Nephron (organoid): ENCODE data around the gene APOA4.

Experiments
- H3K27ac Mint-ChIP-seq, 3 experiments: 2 replicates each; pipeline ENCODE4 v1.8.0; 2020; ENCODE audit warnings: mixed read lengths in 3 of 3, mild to moderate bottlenecking in 2 of 3, moderate library complexity in 1 of 3
- H3K27me3 Mint-ChIP-seq: 2 replicates; pipeline ENCODE4 v1.8.0; 2021; ENCODE audit warnings: low read depth, mild to moderate bottlenecking, moderate library complexity, mixed read lengths
- H3K36me3 Mint-ChIP-seq: 2 replicates; pipeline ENCODE4 v1.8.0; 2020; ENCODE audit warnings: low read depth, mixed read lengths
- H3K4me1 Mint-ChIP-seq: 2 replicates; pipeline ENCODE4 v1.8.0; 2020; ENCODE audit warnings: mixed read lengths
- H3K4me3 Mint-ChIP-seq, 3 experiments: 2 replicates each; pipeline ENCODE4 v1.8.0; 2020; ENCODE audit warnings: mild to moderate bottlenecking in 3 of 3, mixed read lengths in 3 of 3, moderate library complexity in 2 of 3
- H3K9me3 Mint-ChIP-seq: 2 replicates; pipeline ENCODE4 v1.8.0; 2020; ENCODE audit warnings: mixed read lengths
- TF ChIP-seq, protein P1 (sequence below), 3 experiments: fragments of 200-600 bp; sonication (generic); IDR thresholded peaks; one replicate each; pipeline ENCODE4 v1.5.0; 2021; ENCODE audit warnings: antibody characterized with exemption in 3 of 3; ENCODE audit not compliant: unreplicated experiment in 3 of 3

Gene APOA4

GRCh38 chr11:116823031-116823843 is at the start of gene APOA4:
Gene APOA4, minus strand, starts transcription at chr11:116823304. Its CDS starts 113 bp downstream, at chr11:116823191.
- TF ChIP-seq, protein P1, sequence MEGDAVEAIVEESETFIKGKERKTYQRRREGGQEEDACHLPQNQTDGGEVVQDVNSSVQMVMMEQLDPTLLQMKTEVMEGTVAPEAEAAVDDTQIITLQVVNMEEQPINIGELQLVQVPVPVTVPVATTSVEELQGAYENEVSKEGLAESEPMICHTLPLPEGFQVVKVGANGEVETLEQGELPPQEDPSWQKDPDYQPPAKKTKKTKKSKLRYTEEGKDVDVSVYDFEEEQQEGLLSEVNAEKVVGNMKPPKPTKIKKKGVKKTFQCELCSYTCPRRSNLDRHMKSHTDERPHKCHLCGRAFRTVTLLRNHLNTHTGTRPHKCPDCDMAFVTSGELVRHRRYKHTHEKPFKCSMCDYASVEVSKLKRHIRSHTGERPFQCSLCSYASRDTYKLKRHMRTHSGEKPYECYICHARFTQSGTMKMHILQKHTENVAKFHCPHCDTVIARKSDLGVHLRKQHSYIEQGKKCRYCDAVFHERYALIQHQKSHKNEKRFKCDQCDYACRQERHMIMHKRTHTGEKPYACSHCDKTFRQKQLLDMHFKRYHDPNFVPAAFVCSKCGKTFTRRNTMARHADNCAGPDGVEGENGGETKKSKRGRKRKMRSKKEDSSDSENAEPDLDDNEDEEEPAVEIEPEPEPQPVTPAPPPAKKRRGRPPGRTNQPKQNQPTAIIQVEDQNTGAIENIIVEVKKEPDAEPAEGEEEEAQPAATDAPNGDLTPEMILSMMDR (IDR thresholded peaks at IDR 0.05; ENCODE audit: unreplicated experiment in 3 of 3) = no peak
- Mint-ChIP-seq H3K4me1 (no peaks in the 10 kb centered on the region), H3K27ac (no peak within 1 kb of the TSS), H3K27me3 (no peaks in the 10 kb centered on the region), H3K4me3 (no peak within 1 kb of the TSS), H3K36me3 (no peaks in the 10 kb centered on the region), H3K9me3 (no peaks in the 10 kb centered on the region)

GRCh38 chr11:116871248-116871647 is 48.1 kb upstream of the APOA4 start:
- H3K36me3 Mint-ChIP-seq = peaks cover 67% of the 10 kb centered on the region
- peaks cover 3% of the 10 kb centered on the region for H3K4me1 Mint-ChIP-seq
- no peaks in the 10 kb centered on the region for H3K9me3 Mint-ChIP-seq
- H3K4me3 Mint-ChIP-seq = no peak overlapping the region
- TF ChIP-seq, protein P1 (IDR thresholded peaks at IDR 0.05; ENCODE audit: unreplicated experiment in 3 of 3) = no peak
- H3K27me3 Mint-ChIP-seq = no peaks in the 10 kb centered on the region
- H3K27ac Mint-ChIP-seq = no peak overlapping the region

GRCh38 chr11:116870054-116870453 is 47.0 kb upstream of the APOA4 start:
- H3K9me3 Mint-ChIP-seq = no peaks in the 10 kb centered on the region
- no peak overlapping the region for H3K4me3 Mint-ChIP-seq
- H3K27me3 Mint-ChIP-seq = no peaks in the 10 kb centered on the region
- H3K36me3 Mint-ChIP-seq = peaks cover 67% of the 10 kb centered on the region
- H3K27ac Mint-ChIP-seq = no peak overlapping the region
- H3K4me1 Mint-ChIP-seq = peaks cover 3% of the 10 kb centered on the region
- TF ChIP-seq, protein P1 (IDR thresholded peaks at IDR 0.05; ENCODE audit: unreplicated experiment in 3 of 3) = no peak

GRCh38 chr11:116869610-116870009 is 46.5 kb upstream of the APOA4 start:
- H3K4me3 Mint-ChIP-seq = no peak overlapping the region
- H3K27ac Mint-ChIP-seq = no peak overlapping the region
- TF ChIP-seq, protein P1 (IDR thresholded peaks at IDR 0.05; ENCODE audit: unreplicated experiment in 3 of 3) = no peak
- peaks cover 66% of the 10 kb centered on the region for H3K36me3 Mint-ChIP-seq
- no peaks in the 10 kb centered on the region for H3K27me3 Mint-ChIP-seq
- H3K9me3 Mint-ChIP-seq = no peaks in the 10 kb centered on the region
- H3K4me1 Mint-ChIP-seq = peaks cover 3% of the 10 kb centered on the region

DNA sequence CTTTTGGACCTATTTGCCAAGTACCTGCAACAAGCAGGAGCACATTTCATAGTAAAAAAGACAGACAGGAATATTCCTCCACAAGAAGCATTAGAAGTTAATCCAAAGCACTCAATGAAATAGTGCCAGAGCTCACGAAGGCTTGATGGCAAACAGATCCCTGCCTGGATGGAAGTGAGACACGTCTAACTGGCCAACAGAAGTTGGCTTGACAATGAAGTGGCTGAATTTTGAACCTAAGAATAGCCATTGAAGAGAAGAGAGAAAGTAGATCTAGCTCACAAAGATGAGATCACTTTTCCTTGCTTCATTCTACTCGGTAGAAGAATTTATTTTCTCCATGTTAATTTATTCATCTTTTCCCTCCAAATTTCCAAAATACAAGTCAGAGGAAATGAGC is 45.0 kb upstream of the APOA4 start:
- TF ChIP-seq, protein P1 (IDR thresholded peaks at IDR 0.05; ENCODE audit: unreplicated experiment in 3 of 3) = no peak
- Mint-ChIP-seq H3K27ac (no peak overlapping the region), H3K9me3 (no peaks in the 10 kb centered on the region), H3K4me3 (no peak overlapping the region), H3K4me1 (no peaks in the 10 kb centered on the region), H3K27me3 (no peaks in the 10 kb centered on the region), H3K36me3 (peaks cover 66% of the 10 kb centered on the region)

GRCh38 chr11:116867619-116868018 is 44.5 kb upstream of the APOA4 start:
- Mint-ChIP-seq H3K27ac (no peak overlapping the region), H3K4me1 (no peaks in the 10 kb centered on the region), H3K4me3 (no peak overlapping the region), H3K36me3 (peaks cover 62% of the 10 kb centered on the region), H3K9me3 (no peaks in the 10 kb centered on the region), H3K27me3 (no peaks in the 10 kb centered on the region)
- TF ChIP-seq, protein P1 (IDR thresholded peaks at IDR 0.05; ENCODE audit: unreplicated experiment in 3 of 3) = no peak
